ENCODE results near the gene RASGEF1B.

The RASGEF1B gene

GRCh38 chr4:81436096-81436495, 35.6 kb downstream of the RASGEF1B start:
- Histone ChIP-seq H3K36me3 (ENCODE audit: control insufficient read depth, insufficient read depth, low read length) (peaks cover 13% of the 10 kb centered on the region), H3K9ac (ENCODE audit: low read length) (no peak overlapping the region), H3K27ac (ENCODE audit: low read depth, low read length) (no peak overlapping the region), H3K4me3 (ENCODE audit: low read length) (no peak overlapping the region), H3K27me3 (ENCODE audit: control insufficient read depth, insufficient read depth, low read length) (no peaks in the 10 kb centered on the region), H3K4me1 (ENCODE audit: control insufficient read depth, insufficient read depth, low read length) (no peaks in the 10 kb centered on the region)

DNA sequence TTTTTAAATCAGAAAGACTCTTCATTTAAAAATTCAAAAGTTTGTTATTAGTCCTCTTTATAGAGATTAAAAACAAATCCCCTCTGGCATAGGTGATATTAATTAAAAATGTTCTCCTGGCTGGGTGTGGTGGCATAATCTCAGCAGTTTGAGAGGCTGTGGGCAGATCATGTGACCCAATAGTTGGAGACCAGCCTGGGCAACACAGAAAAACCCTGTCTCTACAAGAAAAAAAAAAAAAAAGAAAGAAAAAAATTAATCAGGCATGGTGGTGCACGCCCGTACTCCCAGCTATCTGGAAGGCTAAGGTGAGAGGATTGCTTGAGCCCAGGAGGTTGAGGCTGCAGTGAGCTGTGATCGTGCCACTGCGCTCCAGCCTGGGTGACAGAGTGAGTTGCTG, 38.9 kb downstream of the RASGEF1B start:
- Histone ChIP-seq H3K27ac (ENCODE audit: low read depth, low read length) (no peak overlapping the region), H3K36me3 (ENCODE audit: control insufficient read depth, insufficient read depth, low read length) (peaks cover 5% of the 10 kb centered on the region), H3K4me3 (ENCODE audit: low read length) (no peak overlapping the region), H3K27me3 (ENCODE audit: control insufficient read depth, insufficient read depth, low read length) (no peaks in the 10 kb centered on the region), H3K9ac (ENCODE audit: low read length) (no peak overlapping the region), H3K4me1 (ENCODE audit: control insufficient read depth, insufficient read depth, low read length) (no peaks in the 10 kb centered on the region)

GRCh38 chr4:81431971-81432370, 39.7 kb downstream of the RASGEF1B start:
- no peak overlapping the region for H3K9ac ChIP-seq (ENCODE audit: low read length)
- no peaks in the 10 kb centered on the region for H3K4me1 ChIP-seq (ENCODE audit: control insufficient read depth, insufficient read depth, low read length)
- H3K4me3 ChIP-seq (ENCODE audit: low read length): no peak overlapping the region
- H3K36me3 ChIP-seq (ENCODE audit: control insufficient read depth, insufficient read depth, low read length): peaks cover 5% of the 10 kb centered on the region
- no peak overlapping the region for H3K27ac ChIP-seq (ENCODE audit: low read depth, low read length)
- no peaks in the 10 kb centered on the region for H3K27me3 ChIP-seq (ENCODE audit: control insufficient read depth, insufficient read depth, low read length)

DNA sequence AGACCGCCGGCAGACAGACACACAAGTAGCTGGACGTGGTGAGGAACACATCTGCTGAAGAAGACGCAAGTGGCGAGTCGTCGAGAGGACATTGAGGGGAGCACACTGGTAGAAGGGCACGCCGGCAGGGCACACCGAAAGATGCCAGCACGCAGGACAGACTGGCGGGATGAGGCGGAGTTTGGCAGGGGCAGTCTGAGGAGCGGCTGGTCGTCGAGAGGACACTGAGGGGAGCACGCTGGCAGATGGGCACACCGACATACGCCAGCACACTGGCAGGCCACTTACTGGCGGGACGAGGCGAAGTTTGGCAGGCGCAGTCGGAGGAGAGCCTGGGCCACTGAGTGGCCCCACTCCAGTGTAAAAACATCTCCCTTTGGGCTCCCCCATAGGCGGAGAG, 42.1 kb downstream of the RASGEF1B start:
- Histone ChIP-seq H3K27me3 (ENCODE audit: control insufficient read depth, insufficient read depth, low read length) (no peaks in the 10 kb centered on the region), H3K4me3 (ENCODE audit: low read length) (no peak overlapping the region), H3K27ac (ENCODE audit: low read depth, low read length) (no peak overlapping the region), H3K4me1 (ENCODE audit: control insufficient read depth, insufficient read depth, low read length) (no peaks in the 10 kb centered on the region), H3K9ac (ENCODE audit: low read length) (no peak overlapping the region), H3K36me3 (ENCODE audit: control insufficient read depth, insufficient read depth, low read length) (peaks cover 5% of the 10 kb centered on the region)

GRCh38 chr4:81429031-81429430, 42.7 kb downstream of the RASGEF1B start:
- H3K4me3 ChIP-seq (ENCODE audit: low read length): no peak overlapping the region
- H3K9ac ChIP-seq (ENCODE audit: low read length): no peak overlapping the region
- H3K27me3 ChIP-seq (ENCODE audit: control insufficient read depth, insufficient read depth, low read length): no peaks in the 10 kb centered on the region
- H3K27ac ChIP-seq (ENCODE audit: low read depth, low read length): no peak overlapping the region
- no peaks in the 10 kb centered on the region for H3K4me1 ChIP-seq (ENCODE audit: control insufficient read depth, insufficient read depth, low read length)
- peaks cover 5% of the 10 kb centered on the region for H3K36me3 ChIP-seq (ENCODE audit: control insufficient read depth, insufficient read depth, low read length)

DNA sequence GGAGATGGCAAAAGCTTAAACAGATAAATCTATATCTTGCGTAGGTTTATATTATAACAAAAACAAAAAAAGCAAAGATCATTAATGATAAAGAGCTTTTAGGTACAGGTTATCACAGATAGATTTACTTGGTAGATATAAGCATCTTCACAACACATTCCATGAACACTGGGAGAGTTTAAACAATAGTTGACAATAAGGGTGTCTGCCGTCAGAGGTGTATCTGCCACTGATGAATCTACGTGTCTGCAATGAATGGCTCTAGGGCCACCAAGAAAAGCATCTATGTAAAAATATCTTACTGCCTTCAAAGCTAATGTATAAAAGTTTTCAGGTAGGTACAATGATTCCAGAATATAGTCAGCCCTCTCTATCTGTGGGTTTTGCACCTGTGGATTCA, 43.7 kb downstream of the RASGEF1B start:
- Histone ChIP-seq H3K27ac (ENCODE audit: low read depth, low read length) (no peak overlapping the region), H3K9ac (ENCODE audit: low read length) (no peak overlapping the region), H3K36me3 (ENCODE audit: control insufficient read depth, insufficient read depth, low read length) (peaks cover 2% of the 10 kb centered on the region), H3K27me3 (ENCODE audit: control insufficient read depth, insufficient read depth, low read length) (no peaks in the 10 kb centered on the region), H3K4me1 (ENCODE audit: control insufficient read depth, insufficient read depth, low read length) (no peaks in the 10 kb centered on the region), H3K4me3 (ENCODE audit: low read length) (no peak overlapping the region)

DNA sequence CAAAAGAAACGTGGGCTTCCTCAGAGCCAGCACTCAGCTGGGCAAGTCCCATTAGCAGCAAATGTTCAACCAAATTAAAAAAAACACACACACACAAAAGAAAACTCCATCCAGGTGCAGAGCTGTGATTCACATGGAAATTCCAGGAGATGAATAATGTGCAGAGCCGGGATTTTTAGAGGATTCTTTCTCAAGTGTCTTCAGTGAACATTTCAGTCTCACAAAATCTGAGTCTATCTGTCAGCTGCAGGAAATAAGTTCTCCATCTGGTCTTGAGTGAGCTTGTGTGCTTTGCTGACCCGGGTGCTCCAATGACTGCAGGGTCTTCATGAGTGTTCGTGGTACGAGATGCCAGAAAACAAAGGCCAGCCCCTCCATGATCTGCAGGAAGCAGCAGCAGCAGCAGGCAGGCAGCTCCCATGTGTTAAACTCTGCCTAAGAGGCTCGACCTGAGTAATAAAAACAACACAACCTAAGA, 44.3 kb downstream of the RASGEF1B start:
- peaks cover 2% of the 10 kb centered on the region for H3K36me3 ChIP-seq (ENCODE audit: control insufficient read depth, insufficient read depth, low read length)

DNA sequence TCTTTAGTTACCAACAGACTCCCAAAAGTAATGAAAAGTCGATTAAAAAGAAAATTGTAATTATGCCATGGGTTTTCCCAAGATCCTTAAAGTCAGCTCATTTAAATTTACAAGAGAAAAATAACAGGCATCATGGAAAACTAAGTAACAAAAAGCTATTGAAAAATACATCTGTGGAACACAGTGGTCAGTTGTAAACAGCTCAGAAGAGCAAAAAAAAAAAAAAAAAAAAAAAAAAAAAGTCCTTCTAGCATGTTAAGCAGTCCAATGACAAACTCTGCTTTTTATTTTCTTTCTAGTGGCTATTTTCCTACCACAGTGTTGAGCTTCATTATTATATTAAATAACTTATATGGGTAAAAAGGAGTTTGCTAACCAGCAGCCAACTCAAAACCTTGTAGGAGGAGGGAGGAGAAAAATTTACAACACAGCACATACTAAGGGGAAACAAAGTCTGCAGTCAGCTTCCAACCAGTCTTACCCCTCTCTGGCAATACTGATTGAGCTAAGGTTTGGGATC, 44.9 kb downstream of the RASGEF1B start:
- H3K4me1 ChIP-seq (ENCODE audit: control insufficient read depth, insufficient read depth, low read length): no peaks in the 10 kb centered on the region
- H3K9ac ChIP-seq (ENCODE audit: low read length): no peak overlapping the region
- no peaks in the 10 kb centered on the region for H3K27me3 ChIP-seq (ENCODE audit: control insufficient read depth, insufficient read depth, low read length)
- no peak overlapping the region for H3K27ac ChIP-seq (ENCODE audit: low read depth, low read length)
- peaks cover 2% of the 10 kb centered on the region for H3K36me3 ChIP-seq (ENCODE audit: control insufficient read depth, insufficient read depth, low read length)
- no peak overlapping the region for H3K4me3 ChIP-seq (ENCODE audit: low read length)

More for the DNA sequence above, 44.3 kb downstream of the RASGEF1B start:
- no peak overlapping the region for H3K4me3 ChIP-seq (ENCODE audit: low read length)
- H3K27ac ChIP-seq (ENCODE audit: low read depth, low read length): no peak overlapping the region
- H3K27me3 ChIP-seq (ENCODE audit: control insufficient read depth, insufficient read depth, low read length): no peaks in the 10 kb centered on the region
- no peaks in the 10 kb centered on the region for H3K4me1 ChIP-seq (ENCODE audit: control insufficient read depth, insufficient read depth, low read length)
- H3K9ac ChIP-seq (ENCODE audit: low read length): no peak overlapping the region

- H3K36me3 ChIP-seq (ENCODE audit: control insufficient read depth, insufficient read depth, low read length): no peaks in the 10 kb centered on the region
- H3K9ac ChIP-seq (ENCODE audit: low read length): no peak overlapping the region
- H3K27me3 ChIP-seq (ENCODE audit: control insufficient read depth, insufficient read depth, low read length): no peaks in the 10 kb centered on the region
- H3K4me3 ChIP-seq (ENCODE audit: low read length): no peak overlapping the region
- no peaks in the 10 kb centered on the region for H3K4me1 ChIP-seq (ENCODE audit: control insufficient read depth, insufficient read depth, low read length)
- H3K27ac ChIP-seq (ENCODE audit: low read depth, low read length): no peak overlapping the region
These were observed 46.6 kb downstream of the RASGEF1B start for GRCh38 chr4:81424816-81425755.

GRCh38 chr4:81424336-81424735, 47.4 kb downstream of the RASGEF1B start:
- Histone ChIP-seq H3K4me1 (ENCODE audit: control insufficient read depth, insufficient read depth, low read length) (no peaks in the 10 kb centered on the region), H3K4me3 (ENCODE audit: low read length) (no peak overlapping the region), H3K36me3 (ENCODE audit: control insufficient read depth, insufficient read depth, low read length) (no peaks in the 10 kb centered on the region), H3K9ac (ENCODE audit: low read length) (no peak overlapping the region), H3K27me3 (ENCODE audit: control insufficient read depth, insufficient read depth, low read length) (no peaks in the 10 kb centered on the region), H3K27ac (ENCODE audit: low read depth, low read length) (no peak overlapping the region)

DNA sequence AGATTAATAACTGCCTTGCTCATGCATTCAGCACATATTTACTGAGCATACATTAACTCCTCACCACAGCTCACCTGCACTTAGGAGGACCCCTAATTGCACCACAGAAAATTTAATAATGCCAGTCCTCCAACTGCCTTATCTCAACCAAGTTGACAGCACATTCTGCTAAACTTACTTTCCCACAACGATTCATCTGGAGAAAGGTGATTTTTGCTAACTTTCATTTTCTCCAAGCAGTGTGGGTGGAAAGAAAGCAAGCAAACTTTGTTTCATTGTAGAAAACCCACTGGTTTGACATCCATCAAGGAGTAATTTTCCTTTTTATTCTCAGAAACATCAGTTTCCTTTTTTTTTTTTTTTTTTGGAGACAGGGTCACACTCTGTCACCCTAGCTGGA, 49.1 kb downstream of the RASGEF1B start:
- Histone ChIP-seq H3K4me3 (ENCODE audit: low read length) (no peak overlapping the region), H3K27me3 (ENCODE audit: control insufficient read depth, insufficient read depth, low read length) (no peaks in the 10 kb centered on the region), H3K36me3 (ENCODE audit: control insufficient read depth, insufficient read depth, low read length) (no peaks in the 10 kb centered on the region), H3K27ac (ENCODE audit: low read depth, low read length) (no peak overlapping the region), H3K9ac (ENCODE audit: low read length) (no peak overlapping the region), H3K4me1 (ENCODE audit: control insufficient read depth, insufficient read depth, low read length) (no peaks in the 10 kb centered on the region)

DNA sequence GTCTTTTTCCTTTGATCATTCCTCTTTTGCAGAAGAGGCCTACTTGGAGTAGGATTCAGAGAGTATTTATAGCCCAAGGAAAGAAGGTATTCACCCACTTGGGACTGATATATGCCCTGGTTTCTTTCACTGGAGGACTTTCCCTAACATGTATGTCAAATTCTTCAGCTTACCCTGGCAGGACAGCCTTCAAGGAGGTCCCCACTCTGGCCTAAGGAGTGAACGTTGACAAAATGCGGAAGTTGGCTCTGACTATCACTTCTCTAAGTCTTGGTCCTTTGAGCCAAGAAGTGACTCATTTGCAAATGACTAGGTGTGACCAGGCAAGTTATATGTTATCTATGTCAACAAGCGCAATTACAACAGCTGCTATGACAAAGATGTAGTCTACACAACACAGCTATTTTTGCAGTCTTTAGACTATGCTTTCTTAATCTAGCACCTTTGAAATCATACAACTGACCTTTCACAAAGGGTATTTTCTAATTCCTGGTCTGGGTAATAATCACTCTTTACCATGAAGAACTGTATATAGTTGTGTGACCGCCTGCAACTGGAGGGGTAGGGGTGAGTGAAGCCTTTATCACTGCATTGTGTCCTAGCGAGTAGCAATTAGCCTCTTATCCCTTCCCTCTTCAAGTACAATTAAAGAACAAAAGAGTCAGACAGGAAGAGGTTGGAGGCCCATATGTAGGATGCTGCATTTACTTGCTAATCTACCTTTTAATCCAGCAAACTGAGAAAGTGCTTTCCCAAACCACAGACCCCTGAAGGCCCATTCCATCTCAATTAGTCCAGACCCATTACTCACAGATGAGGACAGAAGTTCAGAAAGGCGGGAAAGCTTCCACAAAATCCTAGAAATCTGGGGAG, 50.1 kb downstream of the RASGEF1B start:
- Histone ChIP-seq H3K36me3 (ENCODE audit: control insufficient read depth, insufficient read depth, low read length) (no peaks in the 10 kb centered on the region), H3K27ac (ENCODE audit: low read depth, low read length) (no peak overlapping the region), H3K4me3 (ENCODE audit: low read length) (no peak overlapping the region), H3K4me1 (ENCODE audit: control insufficient read depth, insufficient read depth, low read length) (no peaks in the 10 kb centered on the region), H3K9ac (ENCODE audit: low read length) (no peak overlapping the region), H3K27me3 (ENCODE audit: control insufficient read depth, insufficient read depth, low read length) (no peaks in the 10 kb centered on the region)
